WERI-Rb-1 (cell line): Measurements from ENCODE around the gene SAXO1.

Experiments
- DNase-seq: peaks from one replicate; pipeline ENCODE4 v3.0.0-alpha.2; 2020
- H3K27ac ChIP-seq: fragments of 250-450 bp; sonication (Bioruptor Pico); 2 replicates; pipeline ENCODE4 v1.5.1; 2020; ENCODE audit warnings: mild to moderate bottlenecking, moderate library complexity
- H3K27me3 ChIP-seq: fragments of 250-450 bp; sonication (Bioruptor Pico); 2 replicates; pipeline ENCODE4 v1.5.1; 2021; ENCODE audit warnings: mild to moderate bottlenecking, low read depth, moderate library complexity; ENCODE audit not compliant: insufficient read depth, severe bottlenecking
- H3K36me3 ChIP-seq: fragments of 250-450 bp; sonication (Bioruptor Pico); 2 replicates; pipeline ENCODE4 v1.5.1; 2020; ENCODE audit warnings: mild to moderate bottlenecking, moderate library complexity
- H3K4me3 ChIP-seq: 2 replicates; pipeline ENCODE4 v1.5.1; 2011; ENCODE audit warnings: low read depth, mild to moderate bottlenecking, control low read depth, low read length
- H3K9me3 ChIP-seq: fragments of 250-450 bp; sonication (Bioruptor Pico); 2 replicates; pipeline ENCODE4 v1.5.1; 2021; ENCODE audit warnings: mild to moderate bottlenecking, moderate library complexity; ENCODE audit not compliant: severe bottlenecking
- CTCF ChIP-seq: IDR thresholded peaks from 2 replicates; pipeline ENCODE4 v1.5.1; 2011; ENCODE audit warnings: low read depth, mild to moderate bottlenecking, control low read depth, inconsistent platforms, low read length

SAXO1 gene

DNA sequence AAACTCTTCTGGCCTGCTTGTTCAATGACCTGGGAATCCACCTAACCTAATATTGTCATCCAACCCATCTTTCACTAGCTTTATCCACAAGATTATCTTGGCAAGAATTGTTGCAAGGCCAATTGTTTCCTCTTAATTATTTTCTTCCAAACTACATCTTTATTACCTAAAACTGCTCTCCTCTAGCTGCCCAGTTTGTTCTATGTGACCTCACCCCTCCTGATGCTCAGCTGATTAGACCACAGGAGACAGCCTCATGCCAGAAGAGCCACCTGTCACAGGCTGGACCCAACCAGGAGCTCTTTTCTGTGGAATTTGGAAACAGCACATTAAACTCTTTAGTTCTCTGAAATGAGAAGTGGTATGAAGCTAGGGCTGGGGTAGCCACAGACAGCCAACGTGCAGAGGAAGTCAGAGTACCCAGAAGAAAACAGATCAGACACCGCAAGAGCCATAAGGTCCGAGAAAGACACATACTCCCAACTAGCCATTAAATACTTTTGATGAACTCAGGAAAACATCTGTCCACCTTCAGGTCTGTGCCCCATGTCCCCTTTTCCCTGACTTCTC lies 12.0 kb downstream of the SAXO1 start:
- Histone ChIP-seq H3K4me3 (no peak overlapping the region), H3K27ac (no peak overlapping the region), H3K36me3 (no peaks in the 10 kb centered on the region), H3K9me3 (no peaks in the 10 kb centered on the region), H3K27me3 (no peaks in the 10 kb centered on the region)
- no peak for TF ChIP-seq CTCF
- no peak for DNase-seq

DNA sequence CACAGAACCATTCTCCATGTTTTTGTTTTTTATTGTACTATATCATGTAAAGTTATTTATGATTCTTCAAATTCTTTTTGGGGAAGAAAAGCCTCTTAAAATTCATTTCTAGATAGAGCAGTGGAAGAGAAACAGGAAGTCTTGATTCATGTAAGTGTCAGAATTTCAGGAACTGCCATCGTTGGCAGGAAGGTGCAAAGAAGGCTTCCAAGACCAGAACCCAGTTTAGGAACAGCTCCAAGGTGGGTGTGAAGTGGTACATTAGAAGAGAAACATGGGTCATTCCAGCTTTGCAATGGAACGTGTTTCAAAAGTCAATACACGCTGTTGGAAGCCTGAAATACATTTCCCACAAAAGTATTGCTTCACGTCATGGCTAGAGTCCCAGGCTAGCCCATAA lies 14.8 kb downstream of the SAXO1 start:
- Histone ChIP-seq H3K27ac (no peak overlapping the region), H3K4me3 (no peak overlapping the region), H3K9me3 (no peaks in the 10 kb centered on the region), H3K36me3 (no peaks in the 10 kb centered on the region), H3K27me3 (no peaks in the 10 kb centered on the region)
- no peak for TF ChIP-seq CTCF
- DNase-seq: no peak

- H3K4me3 ChIP-seq: no peak overlapping the region
- DNase-seq: no peak
- TF ChIP-seq CTCF: no peak
- H3K27ac ChIP-seq: no peak overlapping the region
- H3K9me3 ChIP-seq: no peaks in the 10 kb centered on the region
- no peaks in the 10 kb centered on the region for H3K27me3 ChIP-seq
- H3K36me3 ChIP-seq: no peaks in the 10 kb centered on the region
Measured at GRCh38 chr9:19009391-19009965, 23.5 kb downstream of the SAXO1 start.

DNA sequence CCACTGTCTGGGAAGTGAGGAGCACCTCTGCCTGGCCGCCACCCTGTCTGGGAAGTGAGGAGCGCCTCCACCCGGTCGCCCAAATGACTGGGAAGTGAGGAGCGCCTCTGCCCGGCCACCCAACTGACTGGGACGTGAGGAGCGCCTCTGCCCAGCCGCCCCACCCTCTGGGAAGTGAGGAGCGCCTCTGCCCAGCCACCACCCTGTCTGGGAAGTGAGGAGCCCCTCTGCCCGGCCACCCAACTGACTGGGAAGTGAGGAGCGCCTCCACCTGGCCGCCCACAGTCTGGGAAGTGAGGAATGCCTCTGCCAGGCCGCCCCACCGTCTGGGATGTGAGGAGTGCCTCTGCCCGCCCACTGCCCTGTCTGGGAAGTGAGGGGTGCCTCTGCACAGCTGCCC lies 32.9 kb downstream of the SAXO1 start:
- TF ChIP-seq CTCF: no peak

GRCh38 chr9:18999173-18999785 lies 33.7 kb downstream of the SAXO1 start:
- no peak for TF ChIP-seq CTCF
- Histone ChIP-seq H3K4me3 (no peak overlapping the region), H3K36me3 (no peaks in the 10 kb centered on the region)

More for the DNA sequence above, 32.9 kb downstream of the SAXO1 start:
- H3K27ac ChIP-seq: no peak overlapping the region
- H3K9me3 ChIP-seq: no peaks in the 10 kb centered on the region
- DNase-seq: no peak
- H3K27me3 ChIP-seq: no peaks in the 10 kb centered on the region
- H3K36me3 ChIP-seq: no peaks in the 10 kb centered on the region
- H3K4me3 ChIP-seq: no peak overlapping the region

More at GRCh38 chr9:18999173-18999785, 33.7 kb downstream of the SAXO1 start:
- no peak for DNase-seq
- Histone ChIP-seq H3K9me3 (no peaks in the 10 kb centered on the region), H3K27me3 (no peaks in the 10 kb centered on the region), H3K27ac (no peak overlapping the region)
